Fibroblast of skin of right quadriceps (primary cell): ENCODE measurements around the gene DDX23.
A peak's percentile ranks its signal among the peaks of the same experiment; 100 is the strongest.
"Not testable (repeated sequence)": the region's sequence is repeated elsewhere in the genome, so short reads cannot be mapped to it uniquely, and the experiment has no call there.

ENCODE experiments used
- DNase-seq: peaks from one replicate; pipeline ENCODE4 v3.0.0-alpha.2; 2013

The DDX23 gene

GRCh38 chr12:48851883-48852733, at the start of gene DDX23:
TSS of gene DDX23 (minus strand) at chr12:48852163. CDS start at chr12:48845782, 6,381 bp downstream.
- peak; percentile 98 for DNase-seq

GRCh38 chr12:48901278-48901677, 49.3 kb upstream of the DDX23 start:
- no peak for DNase-seq

DNA sequence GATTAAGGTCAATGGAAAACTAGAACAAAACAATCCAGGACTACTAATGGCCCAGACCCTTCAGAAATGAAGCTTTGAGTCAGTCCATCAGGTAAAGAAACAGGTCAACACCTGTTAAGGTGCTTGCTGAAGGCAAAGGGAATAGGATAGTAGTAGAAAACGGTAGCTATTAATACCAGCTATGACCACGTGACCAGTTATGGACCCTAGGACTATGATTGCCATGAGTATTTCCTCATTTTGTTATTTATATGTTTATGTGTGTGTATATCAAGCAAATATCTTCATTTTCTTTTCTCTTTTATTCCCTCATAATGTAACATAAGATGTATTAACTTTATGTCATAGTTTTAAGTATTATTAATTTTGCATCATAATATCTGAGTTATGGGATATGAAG, 47.7 kb upstream of the DDX23 start:
- no peak for DNase-seq

- DNase-seq = no peak
These were observed 42.3 kb upstream of the DDX23 start for GRCh38 chr12:48894271-48894670.

GRCh38 chr12:48890657-48891418, 38.9 kb upstream of the DDX23 start:
- peak; percentile 61 for DNase-seq

- DNase-seq = no peak
These were observed 37.7 kb upstream of the DDX23 start for GRCh38 chr12:48889679-48890078.

DNA sequence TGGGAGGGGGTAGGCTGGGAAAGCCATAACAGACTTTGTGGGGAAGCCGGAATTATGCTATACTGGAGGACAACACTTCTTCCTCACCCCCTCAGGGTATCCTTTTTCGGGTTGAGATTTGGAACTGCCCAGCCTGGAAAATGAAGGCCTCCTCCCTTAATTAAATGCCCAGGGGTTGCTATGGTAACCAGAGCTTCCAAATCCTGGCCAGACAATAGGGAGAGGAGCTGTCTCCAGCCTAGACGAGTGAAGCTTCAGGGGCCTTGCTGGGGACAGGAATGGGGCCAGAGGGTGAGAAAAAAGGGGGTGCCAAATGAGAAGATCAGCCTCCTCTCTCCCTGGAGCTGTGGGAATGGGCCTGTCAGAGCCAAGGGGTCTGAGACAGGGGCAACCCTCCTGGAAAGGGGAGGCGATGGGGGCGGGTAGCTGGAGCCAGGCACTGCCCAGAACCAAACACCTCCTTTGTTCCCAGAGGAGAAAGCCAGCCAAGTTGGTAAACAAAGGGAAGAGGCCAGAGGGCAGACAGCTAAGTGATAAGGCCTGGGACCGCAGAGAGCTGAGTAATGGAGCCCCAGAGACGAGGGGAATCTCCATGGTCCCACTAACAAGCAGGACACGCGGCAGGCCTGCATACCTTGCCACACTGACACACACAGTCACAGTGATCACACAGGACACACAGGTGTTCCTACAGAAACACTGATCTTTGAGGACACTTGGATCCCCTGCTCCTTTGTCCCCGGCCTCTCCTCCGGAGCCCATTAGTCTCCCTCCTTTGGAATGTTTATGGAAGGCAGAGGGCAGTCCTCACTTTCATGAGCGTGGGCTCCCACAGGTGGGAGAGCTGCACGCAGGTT, 31.6 kb upstream of the DDX23 start:
- DNase-seq = no peak

- no peak for DNase-seq
These were observed 31.0 kb upstream of the DDX23 start for GRCh38 chr12:48882972-48883304.

DNA sequence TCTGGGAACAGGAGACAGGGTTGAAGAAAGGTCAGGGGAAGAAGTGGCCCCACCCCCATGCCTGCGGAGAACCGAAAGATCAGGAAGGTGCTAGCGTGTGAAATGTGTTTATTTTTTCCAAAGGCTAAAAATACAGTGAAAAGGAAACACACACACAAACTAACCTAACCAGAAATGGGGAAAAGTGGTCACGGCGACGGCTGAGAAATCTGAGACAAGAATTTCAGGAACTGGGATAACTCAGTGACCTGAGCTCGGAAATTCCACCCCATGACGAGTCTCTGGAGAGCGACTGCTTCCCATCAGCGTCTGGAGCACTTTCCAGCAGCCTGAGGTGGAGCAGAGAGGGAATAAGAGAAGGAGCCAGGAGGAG, 30.3 kb upstream of the DDX23 start:
- peak; percentile 49 for DNase-seq

DNA sequence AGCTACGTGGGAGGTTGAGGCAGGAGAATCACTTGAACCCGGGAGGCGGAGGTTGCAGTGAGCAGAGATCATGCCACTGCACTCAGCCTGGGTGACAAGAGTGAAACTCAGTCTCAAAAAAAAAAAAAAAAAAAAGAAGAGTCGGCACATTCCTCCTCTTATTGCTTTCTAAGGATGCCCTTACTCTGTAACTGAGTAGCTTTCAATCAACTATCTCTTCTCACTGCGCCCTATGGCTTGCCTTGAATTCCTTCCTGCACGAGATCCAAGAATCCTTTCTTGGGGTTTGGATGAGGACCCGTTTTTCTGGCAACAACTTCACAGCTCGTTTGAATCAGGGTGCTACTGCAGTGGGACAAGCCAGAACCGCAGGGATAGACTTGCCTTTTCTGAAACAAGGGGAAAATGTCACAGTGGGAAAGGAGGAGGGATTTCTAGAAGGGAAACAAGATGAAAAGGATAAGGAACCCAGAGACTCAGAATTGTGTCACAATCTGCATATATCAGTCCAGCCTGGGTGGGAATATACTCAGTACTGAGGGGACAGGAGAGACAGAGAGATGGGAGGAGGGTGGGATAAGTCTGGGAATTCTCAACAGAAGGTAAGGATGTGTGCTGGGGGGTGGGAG, 29.8 kb upstream of the DDX23 start:
- no peak for DNase-seq

- DNase-seq = no peak
These were observed 28.7 kb upstream of the DDX23 start for GRCh38 chr12:48880647-48881046.

GRCh38 chr12:48878548-48878947, 26.6 kb upstream of the DDX23 start:
- no peak for DNase-seq

DNA sequence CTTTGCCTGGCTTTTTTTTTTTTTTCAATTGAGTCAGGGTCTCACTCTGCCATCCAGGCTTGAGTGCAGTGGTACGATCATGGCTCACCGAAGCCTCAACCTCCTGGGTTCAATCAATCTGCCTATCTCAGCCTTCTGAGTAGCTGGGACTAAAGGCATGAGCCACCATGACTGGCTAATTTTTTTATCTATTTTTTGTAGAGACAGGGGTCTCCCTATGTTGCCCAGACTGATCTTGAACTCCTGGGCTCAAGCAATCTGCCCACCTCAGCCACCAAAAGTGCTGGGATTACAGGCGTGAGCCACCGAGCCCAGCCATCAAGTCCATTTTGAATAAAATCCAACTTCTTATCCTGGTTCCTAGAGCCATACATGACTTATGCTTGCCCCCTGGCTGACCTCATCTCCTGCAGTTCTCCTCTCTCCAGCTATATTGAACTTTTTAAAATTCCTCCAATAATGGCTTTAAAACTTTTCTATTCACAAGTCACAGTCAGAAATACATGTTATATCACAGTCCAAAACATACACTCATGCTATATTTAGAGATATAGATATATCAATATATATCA, 24.1 kb upstream of the DDX23 start:
- no peak for DNase-seq

GRCh38 chr12:48873534-48873933, 21.6 kb upstream of the DDX23 start:
- not testable (repeated sequence) for DNase-seq

DNA sequence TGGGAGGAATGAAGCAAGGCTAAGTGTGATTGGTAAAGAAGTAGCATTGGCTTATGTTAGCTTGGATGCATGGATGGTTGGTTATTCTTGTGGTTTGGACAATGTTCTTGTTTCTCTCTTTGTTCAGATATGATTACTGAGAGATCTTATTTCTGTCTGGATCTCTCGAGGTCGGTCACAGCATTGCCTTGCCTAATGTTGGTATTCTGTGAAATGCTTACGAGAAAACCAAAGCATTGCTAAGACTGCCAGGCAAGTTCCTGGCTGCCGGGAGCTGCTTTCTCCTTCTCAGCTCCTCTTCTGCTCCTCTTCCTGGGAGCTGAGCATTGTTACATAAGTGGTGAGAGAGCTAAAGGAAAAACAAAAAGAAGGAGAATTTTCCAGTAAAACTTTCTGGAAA, 21.1 kb upstream of the DDX23 start:
- no peak for DNase-seq

GRCh38 chr12:48869191-48869590, 17.2 kb upstream of the DDX23 start:
- no peak for DNase-seq

DNA sequence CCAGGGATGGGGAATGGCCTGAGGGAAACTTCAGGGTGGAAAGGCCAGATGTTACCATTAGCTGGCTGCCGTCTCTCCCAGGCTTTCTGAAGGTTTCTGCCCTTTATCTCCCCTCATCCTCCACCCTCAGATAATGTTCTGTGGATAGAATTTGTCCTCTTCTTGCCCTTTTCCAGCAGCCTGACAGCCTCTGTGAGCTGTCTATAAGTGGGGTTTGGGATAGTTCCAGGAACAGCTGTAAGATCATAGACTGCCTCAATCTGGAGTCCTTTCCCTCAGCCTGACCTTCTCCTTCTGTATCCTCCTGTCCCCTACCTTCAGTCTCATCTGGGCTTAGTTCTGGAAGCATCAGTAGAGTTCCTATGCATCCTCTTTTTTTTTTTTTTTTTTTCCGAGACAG, 16.5 kb upstream of the DDX23 start:
- no peak for DNase-seq

GRCh38 chr12:48866052-48866711, 14.2 kb upstream of the DDX23 start:
- DNase-seq = no peak

DNA sequence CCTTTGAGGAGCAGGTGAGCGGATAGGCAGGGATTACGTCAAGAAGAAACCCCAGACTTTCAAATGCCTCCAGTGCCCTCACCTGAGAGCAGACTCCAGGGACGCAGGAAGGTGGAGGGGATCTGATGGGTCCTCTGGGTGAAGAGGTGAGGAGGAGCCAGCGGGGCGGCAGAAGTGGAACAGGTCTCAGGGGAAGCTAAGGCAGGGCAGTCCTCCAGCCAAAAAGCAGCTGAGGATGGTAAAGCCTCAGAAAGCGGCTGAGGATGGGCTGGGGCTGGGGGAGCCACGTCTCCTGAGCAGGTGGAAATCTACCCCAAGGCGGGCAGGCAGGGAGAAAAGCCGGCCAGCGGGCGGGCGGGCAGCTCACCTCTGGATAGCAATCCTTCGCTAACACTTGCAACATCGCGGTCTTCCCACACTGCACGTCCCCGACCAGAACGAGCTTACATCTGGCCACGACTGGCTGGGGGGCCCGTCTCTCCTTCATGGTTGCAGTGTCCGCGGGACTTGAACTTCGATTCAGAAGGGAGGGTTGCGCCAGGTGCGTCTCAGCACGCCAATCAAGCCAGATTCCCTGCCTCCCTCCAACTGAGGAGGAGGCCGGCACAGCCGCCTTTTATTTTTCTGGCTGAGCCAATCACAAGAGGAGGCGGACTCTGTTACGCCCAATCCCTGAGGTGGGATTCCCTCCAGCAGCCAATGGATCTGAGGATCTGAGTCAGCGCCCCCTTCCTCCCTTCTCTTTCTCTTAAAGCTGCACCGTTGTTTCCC, 13.5 kb upstream of the DDX23 start, which contains the start of gene RND1:
Gene RND1, minus strand, starts transcription at position 590 of the 771 bp plus-strand sequence. Its CDS starts 103 bp downstream, at position 487.
- DNase-seq = peak; percentile 87

GRCh38 chr12:48863291-48863690, 11.3 kb upstream of the DDX23 start:
- no peak for DNase-seq

DNA sequence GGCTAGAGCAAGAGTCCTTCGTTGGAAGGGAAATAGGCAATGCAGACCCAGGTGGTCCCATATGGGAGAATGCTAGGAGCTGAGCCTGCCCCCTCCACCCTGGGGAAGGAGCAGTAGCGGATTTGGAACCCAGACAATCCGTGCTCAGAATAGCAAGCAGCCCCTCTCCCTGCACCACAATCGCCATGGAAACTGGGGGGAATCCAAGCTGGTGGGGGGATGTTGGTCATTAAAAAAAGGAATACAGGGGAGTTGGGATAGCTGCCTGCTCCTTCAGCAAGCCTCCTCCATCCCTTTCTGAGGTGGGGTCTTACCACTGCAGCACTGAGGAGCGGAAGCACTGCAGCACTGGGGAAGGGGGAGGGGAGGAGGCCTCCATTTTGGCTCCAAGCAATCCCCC, 10.8 kb upstream of the DDX23 start:
- no peak for DNase-seq
